HEK293 (cell line): ENCODE measurements around the gene VHLL.
"Not testable (repeated sequence)": the region's sequence is repeated elsewhere in the genome, so short reads cannot be mapped to it uniquely, and the experiment has no call there.

Experiments used
- CTCF ChIA-PET: fragments of 350-600 bp; formaldehyde crosslinking; extraction: SDS; loops from one replicate; lab custom pipeline; 2021; ENCODE audit warnings: antibody characterized with exemption; lab: Yijun Ruan, JAX
- POLR2A ChIA-PET: fragments of 300-600 bp; formaldehyde crosslinking; extraction: SDS; loops from one replicate; lab custom pipeline; 2020; ENCODE audit warnings: antibody characterized with exemption, inconsistent platforms; lab: Yijun Ruan, JAX
- H3K27ac ChIP-seq: fragments of 200-500 bp; sonication (Bioruptor generic); 2 replicates; pipeline ENCODE4 v1.5.1; 2014; ENCODE audit warnings: low read depth, low read length, control low read depth, inconsistent platforms; ENCODE audit errors: extremely low read depth
- H3K36me3 ChIP-seq, 2 experiments: fragments of 200-500 bp in 1 of 2; sonication (Bioruptor generic) in 1 of 2; 1 replicate in 1 of 2; 2 replicates in 1 of 2; pipeline ENCODE4 v1.5.1; 2014 to 2017; ENCODE audit warnings: inconsistent platforms in 2 of 2, low read length in 2 of 2; ENCODE audit not compliant: control insufficient read depth in 2 of 2, insufficient read depth in 1 of 2
- H3K4me1 ChIP-seq: fragments of 200-500 bp; sonication (Bioruptor generic); 2 replicates; pipeline ENCODE4 v1.5.1; 2014; ENCODE audit warnings: mild to moderate bottlenecking, low read length, inconsistent platforms; ENCODE audit not compliant: control insufficient read depth, insufficient read depth
- H3K4me3 ChIP-seq: 2 replicates; pipeline ENCODE4 v1.5.1; 2011; ENCODE audit warnings: low read depth, mild to moderate bottlenecking, control low read depth, low read length, moderate library complexity
- H3K9me3 ChIP-seq: fragments of 200-500 bp; sonication (Bioruptor generic); 2 replicates; pipeline ENCODE4 v1.5.1; 2014; ENCODE audit warnings: low read depth, low read length, inconsistent platforms; ENCODE audit not compliant: control insufficient read depth, insufficient read depth
- GLIS1 ChIP-seq: fragments of 450-650 bp; formaldehyde crosslinking; IDR thresholded peaks from 2 replicates; pipeline ENCODE4 v1.5.1; 2016; ENCODE audit warnings: missing biosample characterization, missing genetic modification characterization
- ZBTB17 ChIP-seq: fragments of 450-650 bp; formaldehyde crosslinking; IDR thresholded peaks from 2 replicates; pipeline ENCODE4 v1.5.1; 2016; ENCODE audit warnings: missing biosample characterization, missing genetic modification characterization
- ZBTB21 ChIP-seq: fragments of 450-650 bp; formaldehyde crosslinking; IDR thresholded peaks from 2 replicates; pipeline ENCODE4 v1.5.1; 2017; ENCODE audit warnings: missing biosample characterization, missing genetic modification characterization
- ZNF169 ChIP-seq: fragments of 450-650 bp; formaldehyde crosslinking; IDR thresholded peaks from 2 replicates; pipeline ENCODE4 v1.5.1; 2016; ENCODE audit warnings: missing biosample characterization, missing genetic modification characterization
- ZNF24 ChIP-seq: fragments of 450-650 bp; formaldehyde crosslinking; IDR thresholded peaks from 2 replicates; pipeline ENCODE4 v1.5.1; 2016; ENCODE audit warnings: missing biosample characterization, missing genetic modification characterization
- ZNF391 ChIP-seq: fragments of 450-650 bp; formaldehyde crosslinking; IDR thresholded peaks from 2 replicates; pipeline ENCODE4 v1.5.1; 2016; ENCODE audit warnings: low read depth, missing biosample characterization, missing genetic modification characterization, borderline replicate concordance
- ZNF404 ChIP-seq: fragments of 450-650 bp; formaldehyde crosslinking; IDR thresholded peaks from 2 replicates; pipeline ENCODE4 v1.5.1; 2017; ENCODE audit warnings: missing biosample characterization, missing genetic modification characterization
- ZNF510 ChIP-seq: fragments of 450-650 bp; formaldehyde crosslinking; IDR thresholded peaks from 2 replicates; pipeline ENCODE4 v1.5.1; 2018; ENCODE audit warnings: mild to moderate bottlenecking, missing genetic modification characterization, missing biosample characterization; ENCODE audit not compliant: insufficient replicate concordance
- ZNF530 ChIP-seq: fragments of 450-650 bp; formaldehyde crosslinking; IDR thresholded peaks from 2 replicates; pipeline ENCODE4 v1.5.1; 2016; ENCODE audit warnings: low read depth, missing biosample characterization, missing genetic modification characterization
- ZNF596 ChIP-seq: fragments of 450-650 bp; IDR thresholded peaks from 2 replicates; pipeline ENCODE4 v1.5.0; 2018; ENCODE audit warnings: missing biosample characterization, mild to moderate bottlenecking, missing genetic modification characterization, moderate library complexity
- ZNF701 ChIP-seq: fragments of 450-650 bp; formaldehyde crosslinking; IDR thresholded peaks from 2 replicates; pipeline ENCODE4 v1.5.1; 2016; ENCODE audit warnings: missing biosample characterization, missing genetic modification characterization
- TF ChIP-seq, protein P1 (sequence below): fragments of 450-650 bp; formaldehyde crosslinking; IDR thresholded peaks from 2 replicates; pipeline ENCODE4 v1.5.1; 2016; ENCODE audit warnings: missing biosample characterization, missing genetic modification characterization
- TF ChIP-seq, protein P2 (sequence below): fragments of 450-650 bp; formaldehyde crosslinking; IDR thresholded peaks from 2 replicates; pipeline ENCODE4 v1.5.1; 2016; ENCODE audit warnings: missing biosample characterization, missing genetic modification characterization
- TF ChIP-seq, protein P3 (sequence below): fragments of 450-650 bp; formaldehyde crosslinking; IDR thresholded peaks from 2 replicates; pipeline ENCODE4 v1.5.1; 2016; ENCODE audit warnings: missing biosample characterization, missing genetic modification characterization
- TF ChIP-seq, protein P4 (sequence below): fragments of 450-650 bp; formaldehyde crosslinking; IDR thresholded peaks from 2 replicates; pipeline ENCODE4 v1.5.1; 2016; ENCODE audit warnings: missing biosample characterization, missing genetic modification characterization
- TF ChIP-seq, protein P5 (sequence below): fragments of 450-650 bp; IDR thresholded peaks from 2 replicates; pipeline ENCODE4 v1.5.1; 2018; ENCODE audit warnings: missing biosample characterization, mild to moderate bottlenecking, missing genetic modification characterization

The VHLL gene

DNA sequence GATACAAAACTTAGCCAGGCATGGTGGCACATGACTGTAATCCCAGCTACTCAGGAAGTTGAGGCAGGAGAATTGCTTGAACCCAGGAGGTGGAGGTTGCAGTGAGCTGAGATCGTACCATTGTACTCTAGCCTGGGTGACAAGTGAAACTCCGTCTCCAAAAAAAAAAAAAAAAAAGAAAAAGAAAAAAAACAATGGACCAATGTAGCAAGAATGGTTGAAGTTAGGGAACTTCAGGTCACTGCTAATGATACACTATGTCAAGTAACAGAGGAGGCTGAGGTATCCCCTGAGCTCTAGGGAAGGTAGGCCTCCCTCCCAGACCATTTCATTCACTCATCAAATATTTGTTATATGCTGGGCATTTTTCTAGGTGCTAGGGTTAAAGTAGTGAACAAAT is 46.9 kb upstream of the VHLL start:
- not testable (repeated sequence) for H3K4me1 ChIP-seq, H3K36me3 ChIP-seq, H3K9me3 ChIP-seq, H3K4me3 ChIP-seq, H3K27ac ChIP-seq
- POLR2A ChIA-PET: interaction anchor here (1.6 kb wide), 1 partner anchor 8 kb away, joined by 5 read pairs; the partner anchor contains the start of genes CCT3 and TSACC
- CTCF ChIA-PET: interaction anchor here (4.9 kb wide), 1 partner anchor 13 kb away, joined by 36 read pairs; no protein-coding TSS in a partner anchor
- TF ChIP-seq, protein P1, sequence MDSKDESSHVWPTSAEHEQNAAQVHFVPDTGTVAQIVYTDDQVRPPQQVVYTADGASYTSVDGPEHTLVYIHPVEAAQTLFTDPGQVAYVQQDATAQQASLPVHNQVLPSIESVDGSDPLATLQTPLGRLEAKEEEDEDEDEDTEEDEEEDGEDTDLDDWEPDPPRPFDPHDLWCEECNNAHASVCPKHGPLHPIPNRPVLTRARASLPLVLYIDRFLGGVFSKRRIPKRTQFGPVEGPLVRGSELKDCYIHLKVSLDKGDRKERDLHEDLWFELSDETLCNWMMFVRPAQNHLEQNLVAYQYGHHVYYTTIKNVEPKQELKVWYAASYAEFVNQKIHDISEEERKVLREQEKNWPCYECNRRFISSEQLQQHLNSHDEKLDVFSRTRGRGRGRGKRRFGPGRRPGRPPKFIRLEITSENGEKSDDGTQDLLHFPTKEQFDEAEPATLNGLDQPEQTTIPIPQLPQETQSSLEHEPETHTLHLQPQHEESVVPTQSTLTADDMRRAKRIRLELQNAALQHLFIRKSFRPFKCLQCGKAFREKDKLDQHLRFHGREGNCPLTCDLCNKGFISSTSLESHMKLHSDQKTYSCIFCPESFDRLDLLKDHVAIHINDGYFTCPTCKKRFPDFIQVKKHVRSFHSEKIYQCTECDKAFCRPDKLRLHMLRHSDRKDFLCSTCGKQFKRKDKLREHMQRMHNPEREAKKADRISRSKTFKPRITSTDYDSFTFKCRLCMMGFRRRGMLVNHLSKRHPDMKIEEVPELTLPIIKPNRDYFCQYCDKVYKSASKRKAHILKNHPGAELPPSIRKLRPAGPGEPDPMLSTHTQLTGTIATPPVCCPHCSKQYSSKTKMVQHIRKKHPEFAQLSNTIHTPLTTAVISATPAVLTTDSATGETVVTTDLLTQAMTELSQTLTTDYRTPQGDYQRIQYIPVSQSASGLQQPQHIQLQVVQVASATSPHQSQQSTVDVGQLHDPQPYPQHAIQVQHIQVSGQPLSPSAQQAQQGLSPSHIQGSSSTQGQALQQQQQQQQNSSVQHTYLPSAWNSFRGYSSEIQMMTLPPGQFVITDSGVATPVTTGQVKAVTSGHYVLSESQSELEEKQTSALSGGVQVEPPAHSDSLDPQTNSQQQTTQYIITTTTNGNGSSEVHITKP: peak; percentile 66

DNA sequence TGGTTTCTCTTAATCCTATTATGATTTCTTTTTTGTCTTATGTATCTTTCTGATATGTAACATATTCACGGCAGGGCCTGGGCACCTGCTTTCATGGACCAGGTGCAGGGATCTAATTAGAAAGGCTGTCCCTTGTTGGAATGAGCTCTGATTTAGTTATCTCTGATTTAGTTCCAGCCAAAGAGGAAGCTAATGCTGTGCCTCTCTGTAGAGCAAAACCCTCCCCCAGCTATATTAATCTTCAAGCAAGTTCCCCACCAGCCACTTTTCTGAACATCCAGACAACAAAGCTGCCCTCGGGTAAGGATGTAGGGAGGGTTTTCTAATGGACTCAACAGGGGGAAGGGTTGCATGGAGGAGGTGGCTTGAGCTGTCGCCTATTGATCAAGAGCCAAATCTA is 45.3 kb upstream of the VHLL start:
- no peak overlapping the region for H3K27ac ChIP-seq
- POLR2A ChIA-PET: no interaction called here
- CTCF ChIA-PET: interaction anchor here (0.6 to 4.9 kb wide), 10 partner anchors 9 to 255 kb away, joined by 3 to 36 read pairs (median 3); no protein-coding TSS in a partner anchor

More for the DNA sequence above, 45.3 kb upstream of the VHLL start:
- Histone ChIP-seq H3K9me3 (no peaks in the 10 kb centered on the region), H3K4me1 (no peaks in the 10 kb centered on the region), H3K36me3 (no peaks in the 10 kb centered on the region), H3K4me3 (no peak overlapping the region)
- TF ChIP-seq ZBTB21 (tag by site-specific recombination): no peak
- no peak for TF ChIP-seq ZNF404 (tag by site-specific recombination)
- TF ChIP-seq ZNF510 (tag by site-specific recombination): no peak
- TF ChIP-seq, protein P2, sequence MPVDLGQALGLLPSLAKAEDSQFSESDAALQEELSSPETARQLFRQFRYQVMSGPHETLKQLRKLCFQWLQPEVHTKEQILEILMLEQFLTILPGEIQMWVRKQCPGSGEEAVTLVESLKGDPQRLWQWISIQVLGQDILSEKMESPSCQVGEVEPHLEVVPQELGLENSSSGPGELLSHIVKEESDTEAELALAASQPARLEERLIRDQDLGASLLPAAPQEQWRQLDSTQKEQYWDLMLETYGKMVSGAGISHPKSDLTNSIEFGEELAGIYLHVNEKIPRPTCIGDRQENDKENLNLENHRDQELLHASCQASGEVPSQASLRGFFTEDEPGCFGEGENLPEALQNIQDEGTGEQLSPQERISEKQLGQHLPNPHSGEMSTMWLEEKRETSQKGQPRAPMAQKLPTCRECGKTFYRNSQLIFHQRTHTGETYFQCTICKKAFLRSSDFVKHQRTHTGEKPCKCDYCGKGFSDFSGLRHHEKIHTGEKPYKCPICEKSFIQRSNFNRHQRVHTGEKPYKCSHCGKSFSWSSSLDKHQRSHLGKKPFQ (tag by site-specific recombination): no peak
- no peak for TF ChIP-seq ZNF701 (tag by site-specific recombination)
- TF ChIP-seq ZNF24 (tag by site-specific recombination): no peak
- TF ChIP-seq, protein P3, sequence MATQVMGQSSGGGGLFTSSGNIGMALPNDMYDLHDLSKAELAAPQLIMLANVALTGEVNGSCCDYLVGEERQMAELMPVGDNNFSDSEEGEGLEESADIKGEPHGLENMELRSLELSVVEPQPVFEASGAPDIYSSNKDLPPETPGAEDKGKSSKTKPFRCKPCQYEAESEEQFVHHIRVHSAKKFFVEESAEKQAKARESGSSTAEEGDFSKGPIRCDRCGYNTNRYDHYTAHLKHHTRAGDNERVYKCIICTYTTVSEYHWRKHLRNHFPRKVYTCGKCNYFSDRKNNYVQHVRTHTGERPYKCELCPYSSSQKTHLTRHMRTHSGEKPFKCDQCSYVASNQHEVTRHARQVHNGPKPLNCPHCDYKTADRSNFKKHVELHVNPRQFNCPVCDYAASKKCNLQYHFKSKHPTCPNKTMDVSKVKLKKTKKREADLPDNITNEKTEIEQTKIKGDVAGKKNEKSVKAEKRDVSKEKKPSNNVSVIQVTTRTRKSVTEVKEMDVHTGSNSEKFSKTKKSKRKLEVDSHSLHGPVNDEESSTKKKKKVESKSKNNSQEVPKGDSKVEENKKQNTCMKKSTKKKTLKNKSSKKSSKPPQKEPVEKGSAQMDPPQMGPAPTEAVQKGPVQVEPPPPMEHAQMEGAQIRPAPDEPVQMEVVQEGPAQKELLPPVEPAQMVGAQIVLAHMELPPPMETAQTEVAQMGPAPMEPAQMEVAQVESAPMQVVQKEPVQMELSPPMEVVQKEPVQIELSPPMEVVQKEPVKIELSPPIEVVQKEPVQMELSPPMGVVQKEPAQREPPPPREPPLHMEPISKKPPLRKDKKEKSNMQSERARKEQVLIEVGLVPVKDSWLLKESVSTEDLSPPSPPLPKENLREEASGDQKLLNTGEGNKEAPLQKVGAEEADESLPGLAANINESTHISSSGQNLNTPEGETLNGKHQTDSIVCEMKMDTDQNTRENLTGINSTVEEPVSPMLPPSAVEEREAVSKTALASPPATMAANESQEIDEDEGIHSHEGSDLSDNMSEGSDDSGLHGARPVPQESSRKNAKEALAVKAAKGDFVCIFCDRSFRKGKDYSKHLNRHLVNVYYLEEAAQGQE (tag by site-specific recombination): no peak
- TF ChIP-seq ZNF169: no peak
- TF ChIP-seq ZBTB17 (tag by site-specific recombination): no peak
- TF ChIP-seq, protein P4, sequence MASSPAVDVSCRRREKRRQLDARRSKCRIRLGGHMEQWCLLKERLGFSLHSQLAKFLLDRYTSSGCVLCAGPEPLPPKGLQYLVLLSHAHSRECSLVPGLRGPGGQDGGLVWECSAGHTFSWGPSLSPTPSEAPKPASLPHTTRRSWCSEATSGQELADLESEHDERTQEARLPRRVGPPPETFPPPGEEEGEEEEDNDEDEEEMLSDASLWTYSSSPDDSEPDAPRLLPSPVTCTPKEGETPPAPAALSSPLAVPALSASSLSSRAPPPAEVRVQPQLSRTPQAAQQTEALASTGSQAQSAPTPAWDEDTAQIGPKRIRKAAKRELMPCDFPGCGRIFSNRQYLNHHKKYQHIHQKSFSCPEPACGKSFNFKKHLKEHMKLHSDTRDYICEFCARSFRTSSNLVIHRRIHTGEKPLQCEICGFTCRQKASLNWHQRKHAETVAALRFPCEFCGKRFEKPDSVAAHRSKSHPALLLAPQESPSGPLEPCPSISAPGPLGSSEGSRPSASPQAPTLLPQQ (tag by site-specific recombination): no peak
- no peak for TF ChIP-seq ZNF596 (tag by site-specific recombination)
- TF ChIP-seq, protein P5, sequence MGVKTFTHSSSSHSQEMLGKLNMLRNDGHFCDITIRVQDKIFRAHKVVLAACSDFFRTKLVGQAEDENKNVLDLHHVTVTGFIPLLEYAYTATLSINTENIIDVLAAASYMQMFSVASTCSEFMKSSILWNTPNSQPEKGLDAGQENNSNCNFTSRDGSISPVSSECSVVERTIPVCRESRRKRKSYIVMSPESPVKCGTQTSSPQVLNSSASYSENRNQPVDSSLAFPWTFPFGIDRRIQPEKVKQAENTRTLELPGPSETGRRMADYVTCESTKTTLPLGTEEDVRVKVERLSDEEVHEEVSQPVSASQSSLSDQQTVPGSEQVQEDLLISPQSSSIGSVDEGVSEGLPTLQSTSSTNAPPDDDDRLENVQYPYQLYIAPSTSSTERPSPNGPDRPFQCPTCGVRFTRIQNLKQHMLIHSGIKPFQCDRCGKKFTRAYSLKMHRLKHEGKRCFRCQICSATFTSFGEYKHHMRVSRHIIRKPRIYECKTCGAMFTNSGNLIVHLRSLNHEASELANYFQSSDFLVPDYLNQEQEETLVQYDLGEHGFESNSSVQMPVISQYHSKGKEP: no peak
- TF ChIP-seq ZNF530 (tag by site-specific recombination): no peak
- no peak for TF ChIP-seq GLIS1 (tag by site-specific recombination)
- no peak for TF ChIP-seq ZNF391 (tag by site-specific recombination)
